CD4-positive, alpha-beta memory T cell (primary cell): ENCODE measurements around the gene RFXANK. TPM values are rescaled to one million over a fixed set of nuclear protein-coding genes. Genes with fewer than 3 reads are reported as not detected.
A peak's percentile ranks its signal among the peaks of the same experiment; 100 is the strongest.
"Not testable (repeated sequence)": the region's sequence is repeated elsewhere in the genome, so short reads cannot be mapped to it uniquely, and the experiment has no call there.

Source experiments
- CTCF ChIA-PET: fragments of 350-600 bp; sonication (Branson Sonifier 250); formaldehyde crosslinking; loops from one replicate; lab custom pipeline; 2021; ENCODE audit warnings: inconsistent platforms; ENCODE audit not compliant: partially characterized antibody; lab: Charles Lee
- POLR2A ChIA-PET: fragments of 350-600 bp; sonication (Branson Sonifier 250); formaldehyde crosslinking; loops from one replicate; lab custom pipeline; 2021; ENCODE audit not compliant: partially characterized antibody; lab: Charles Lee
- DNase-seq, 5 donors: peaks; one replicate each; pipeline versions ENCODE4 v3.0.0 to v3.0.0-alpha.2; 2020 to 2022; ENCODE audit warnings: mixed read lengths in 1 of 5
- H3K27ac ChIP-seq: one replicate; pipeline ENCODE4 v1.7.0; 2013; ENCODE audit warnings: low read depth, low read length
- H3K27me3 ChIP-seq: 2 replicates; pipeline ENCODE4 v1.7.0; 2013; ENCODE audit warnings: mild to moderate bottlenecking, low read length, moderate library complexity; ENCODE audit not compliant: insufficient read depth
- H3K36me3 ChIP-seq: 2 replicates; pipeline ENCODE4 v1.7.0; 2013; ENCODE audit warnings: mild to moderate bottlenecking, low read length, moderate library complexity; ENCODE audit not compliant: insufficient read depth
- H3K4me1 ChIP-seq: 2 replicates; pipeline ENCODE4 v1.7.0; 2013; ENCODE audit warnings: mild to moderate bottlenecking, low read length, moderate library complexity; ENCODE audit not compliant: insufficient read depth
- H3K4me3 ChIP-seq, 2 donors: one replicate each; pipeline ENCODE4 v1.7.0; 2013; ENCODE audit warnings: low read length in 2 of 2, mild to moderate bottlenecking in 1 of 2
- H3K9me3 ChIP-seq, 2 donors: one replicate each; pipeline ENCODE4 v1.7.0; 2013; ENCODE audit warnings: low read length in 2 of 2, control low read depth in 1 of 2; ENCODE audit not compliant: control insufficient read depth in 1 of 2
- H3K27ac Mint-ChIP-seq, 7 donors: one replicate each; pipeline ENCODE4 v1.8.0; 2020 to 2021; ENCODE audit warnings: mixed read lengths in 7 of 7, mild to moderate bottlenecking in 6 of 7, inconsistent platforms in 3 of 7, moderate library complexity in 3 of 7
- H3K27me3 Mint-ChIP-seq, 2 donors: one replicate each; pipeline ENCODE4 v1.8.0; 2020 to 2021; ENCODE audit warnings: mixed read lengths in 2 of 2
- H3K36me3 Mint-ChIP-seq, 2 donors: one replicate each; pipeline ENCODE4 v1.8.0; 2020 to 2021; ENCODE audit warnings: mixed read lengths in 2 of 2, inconsistent platforms in 1 of 2, mild to moderate bottlenecking in 1 of 2
- H3K4me1 Mint-ChIP-seq, 4 donors: one replicate each; pipeline ENCODE4 v1.8.0; 2020 to 2021; ENCODE audit warnings: mixed read lengths in 4 of 4, mild to moderate bottlenecking in 1 of 4
- H3K4me3 Mint-ChIP-seq, 8 donors: one replicate each; pipeline ENCODE4 v1.8.0; 2020 to 2021; ENCODE audit warnings: mixed read lengths in 8 of 8, mild to moderate bottlenecking in 7 of 8, moderate library complexity in 6 of 8, inconsistent platforms in 3 of 8
- H3K9me3 Mint-ChIP-seq, 8 donors: one replicate each; pipeline ENCODE4 v1.8.0; 2020 to 2021; ENCODE audit warnings: mixed read lengths in 8 of 8, mild to moderate bottlenecking in 5 of 8, inconsistent platforms in 3 of 8, moderate library complexity in 1 of 8
- intact Hi-C: fragments of 100-400 bp; cut with micrococcal nuclease; formaldehyde crosslinking; loops from one replicate; pipeline ENCODE4 v1.15.1; 2023
- polyA plus RNA-seq, 2 donors: library from polyadenylated mRNA; unstranded; fragments of 300-500 nt; fragmentation: Illumina TruSeq; gene quantifications; one replicate each; pipeline ENCODE4 v1.2.3, GENCODE V29; 2021
- total RNA-seq, 2 experiments: library from RNA; stranded (reverse); gene quantifications; one replicate each; pipeline ENCODE4 v1.2.3, GENCODE V29; 2021

RFXANK gene
- total and polyA plus RNA-seq, 4 experiments from 2014 or later, result 67.6 to 81.4 (median 73.4) TPM

GRCh38 chr19:19148504-19148903 is 43.6 kb upstream of the RFXANK start:
- intact Hi-C loops, result loop anchor here (5.0 kb wide), 1 partner anchor 214 kb away; no protein-coding TSS in a partner anchor
- H3K27me3 ChIP-seq, H3K36me3 ChIP-seq, H3K9me3 ChIP-seq, H3K9me3 Mint-ChIP-seq, H3K4me1 Mint-ChIP-seq, POLR2A ChIA-PET, H3K27ac ChIP-seq, H3K27me3 Mint-ChIP-seq, H3K4me1 ChIP-seq, H3K4me3 Mint-ChIP-seq, H3K27ac Mint-ChIP-seq, H3K4me3 ChIP-seq, DNase-seq: not testable (repeated sequence)
- H3K36me3 Mint-ChIP-seq, result peaks cover 4 to 14% of the 10 kb centered on the region in 2 donors
- CTCF ChIA-PET, result interaction anchor here (3.3 to 3.4 kb wide), 2 partner anchors 26 to 77 kb away, joined by 17 to 22 read pairs; no protein-coding TSS in a partner anchor

- CTCF ChIA-PET, result interaction anchor here (0.7 to 2.3 kb wide), 2 partner anchors 25 to 26 kb away, joined by 3 to 6 read pairs; no protein-coding TSS in a partner anchor
- H3K27ac Mint-ChIP-seq, result peak overlapping the region in 3 of 7 donors; percentile 17 to 72 (median 19)
Measured at GRCh38 chr19:19149435-19149834, 42.6 kb upstream of the RFXANK start.

GRCh38 chr19:19151418-19151817 is 40.6 kb upstream of the RFXANK start:
- intact Hi-C loops, result no loop called here
- Mint-ChIP-seq H3K4me3 (no peak overlapping the region), H3K36me3 (peaks cover 14 to 17% of the 10 kb centered on the region in 2 donors), H3K27me3 (no peaks in the 10 kb centered on the region), H3K9me3 (no peaks in the 10 kb centered on the region), H3K27ac (no peak overlapping the region), H3K4me1 (no peaks in the 10 kb centered on the region)
- Histone ChIP-seq H3K4me1 (no peaks in the 10 kb centered on the region), H3K9me3 (no peaks in the 10 kb centered on the region), H3K4me3 (no peak overlapping the region), H3K36me3 (peaks cover 8% of the 10 kb centered on the region), H3K27ac (no peak overlapping the region), H3K27me3 (no peaks in the 10 kb centered on the region)
- ChIA-PET CTCF (interaction anchor here (2.3 kb wide), 1 partner anchor 23 kb away, joined by 6 read pairs; no protein-coding TSS in a partner anchor), POLR2A (no interaction called here)
- no peak for DNase-seq

More at GRCh38 chr19:19149435-19149834, 42.6 kb upstream of the RFXANK start:
- peaks cover 8% of the 10 kb centered on the region for H3K36me3 ChIP-seq
- no peaks in the 10 kb centered on the region for H3K9me3 ChIP-seq
- intact Hi-C loops, result loop anchor here (5.0 kb wide), 1 partner anchor 213 kb away; no protein-coding TSS in a partner anchor
- H3K4me1 Mint-ChIP-seq, result no peaks in the 10 kb centered on the region
- no peak overlapping the region for H3K4me3 Mint-ChIP-seq
- no peaks in the 10 kb centered on the region for H3K27me3 Mint-ChIP-seq
- H3K36me3 Mint-ChIP-seq, result peaks cover 4 to 14% of the 10 kb centered on the region in 2 donors
- H3K4me3 ChIP-seq, result no peak overlapping the region
- H3K27ac ChIP-seq, result no peak overlapping the region
- POLR2A ChIA-PET, result no interaction called here
- no peak for DNase-seq
- no peaks in the 10 kb centered on the region for H3K4me1 ChIP-seq
- no peaks in the 10 kb centered on the region for H3K9me3 Mint-ChIP-seq
- H3K27me3 ChIP-seq, result no peaks in the 10 kb centered on the region

- Histone ChIP-seq H3K36me3 (peaks cover 8% of the 10 kb centered on the region), H3K4me3 (no peak overlapping the region), H3K4me1 (no peaks in the 10 kb centered on the region), H3K27ac (no peak overlapping the region), H3K27me3 (no peaks in the 10 kb centered on the region), H3K9me3 (no peaks in the 10 kb centered on the region)
- Mint-ChIP-seq H3K27me3 (no peaks in the 10 kb centered on the region), H3K4me1 (no peaks in the 10 kb centered on the region), H3K4me3 (no peak overlapping the region), H3K36me3 (peaks cover 16 to 26% of the 10 kb centered on the region in 2 donors), H3K27ac (no peak overlapping the region), H3K9me3 (no peaks in the 10 kb centered on the region)
- ChIA-PET POLR2A (no interaction called here), CTCF (interaction anchor here (0.6 kb wide), 1 partner anchor 12 kb away, joined by 4 read pairs; no protein-coding TSS in a partner anchor)
- no peak for DNase-seq
- intact Hi-C loops, result no loop called here
Measured at GRCh38 chr19:19152668-19153384, 39.2 kb upstream of the RFXANK start.

- intact Hi-C loops, result no loop called here
- POLR2A ChIA-PET, result no interaction called here
- Mint-ChIP-seq H3K4me3 (no peak overlapping the region), H3K27ac (no peak overlapping the region), H3K4me1 (no peaks in the 10 kb centered on the region), H3K27me3 (no peaks in the 10 kb centered on the region), H3K9me3 (no peaks in the 10 kb centered on the region), H3K36me3 (peaks cover 10 to 22% of the 10 kb centered on the region in 2 donors)
- Histone ChIP-seq H3K27ac (no peak overlapping the region), H3K4me1 (no peaks in the 10 kb centered on the region), H3K4me3 (no peak overlapping the region), H3K36me3 (no peaks in the 10 kb centered on the region), H3K9me3 (no peaks in the 10 kb centered on the region), H3K27me3 (no peaks in the 10 kb centered on the region)
- CTCF ChIA-PET, result interaction anchor here (3.4 kb wide), 1 partner anchor 20 kb away, joined by 25 read pairs; no protein-coding TSS in a partner anchor
- no peak for DNase-seq
Measured at GRCh38 chr19:19154768-19155494, 37.1 kb upstream of the RFXANK start.

GRCh38 chr19:19155495-19156219 is 36.4 kb upstream of the RFXANK start:
- no peaks in the 10 kb centered on the region for H3K36me3 ChIP-seq
- H3K27me3 ChIP-seq, result no peaks in the 10 kb centered on the region
- Mint-ChIP-seq H3K4me3 (no peak overlapping the region), H3K4me1 (no peaks in the 10 kb centered on the region), H3K27me3 (no peaks in the 10 kb centered on the region), H3K27ac (no peak overlapping the region), H3K9me3 (no peaks in the 10 kb centered on the region), H3K36me3 (peaks cover 10 to 22% of the 10 kb centered on the region in 2 donors)
- no peak for DNase-seq
- ChIA-PET CTCF (interaction anchor here (1.4 to 3.4 kb wide), 2 partner anchors 15 to 19 kb away, joined by 3 to 25 read pairs; no protein-coding TSS in a partner anchor), POLR2A (no interaction called here)
- H3K4me1 ChIP-seq, result no peaks in the 10 kb centered on the region
- no peak overlapping the region for H3K4me3 ChIP-seq
- H3K9me3 ChIP-seq, result no peaks in the 10 kb centered on the region
- no peak overlapping the region for H3K27ac ChIP-seq
- intact Hi-C loops, result no loop called here
